Rectal smooth muscle tissue (tissue), 1 donor: ENCODE measurements around the gene GANC.
"Not testable (repeated sequence)": the region's sequence is repeated elsewhere in the genome, so short reads cannot be mapped to it uniquely, and the experiment has no call there.

Source experiments
- H3K27ac ChIP-seq: one replicate; pipeline ENCODE4 v1.7.0; 2013; ENCODE audit warnings: low read depth, low read length, inconsistent platforms
- H3K27me3 ChIP-seq: one replicate; pipeline ENCODE4 v1.7.0; 2013; ENCODE audit warnings: low read length; ENCODE audit not compliant: control insufficient read depth, insufficient read depth
- H3K36me3 ChIP-seq: one replicate; pipeline ENCODE4 v1.7.0; 2013; ENCODE audit warnings: low read length; ENCODE audit not compliant: control insufficient read depth, insufficient read depth
- H3K4me1 ChIP-seq: one replicate; pipeline ENCODE4 v1.7.0; 2013; ENCODE audit warnings: low read length; ENCODE audit not compliant: control insufficient read depth, insufficient read depth
- H3K4me3 ChIP-seq: one replicate; pipeline ENCODE4 v1.7.0; 2013; ENCODE audit warnings: low read length
- H3K9ac ChIP-seq: one replicate; pipeline ENCODE4 v1.7.0; 2013; ENCODE audit warnings: low read length

GANC gene, protein sequence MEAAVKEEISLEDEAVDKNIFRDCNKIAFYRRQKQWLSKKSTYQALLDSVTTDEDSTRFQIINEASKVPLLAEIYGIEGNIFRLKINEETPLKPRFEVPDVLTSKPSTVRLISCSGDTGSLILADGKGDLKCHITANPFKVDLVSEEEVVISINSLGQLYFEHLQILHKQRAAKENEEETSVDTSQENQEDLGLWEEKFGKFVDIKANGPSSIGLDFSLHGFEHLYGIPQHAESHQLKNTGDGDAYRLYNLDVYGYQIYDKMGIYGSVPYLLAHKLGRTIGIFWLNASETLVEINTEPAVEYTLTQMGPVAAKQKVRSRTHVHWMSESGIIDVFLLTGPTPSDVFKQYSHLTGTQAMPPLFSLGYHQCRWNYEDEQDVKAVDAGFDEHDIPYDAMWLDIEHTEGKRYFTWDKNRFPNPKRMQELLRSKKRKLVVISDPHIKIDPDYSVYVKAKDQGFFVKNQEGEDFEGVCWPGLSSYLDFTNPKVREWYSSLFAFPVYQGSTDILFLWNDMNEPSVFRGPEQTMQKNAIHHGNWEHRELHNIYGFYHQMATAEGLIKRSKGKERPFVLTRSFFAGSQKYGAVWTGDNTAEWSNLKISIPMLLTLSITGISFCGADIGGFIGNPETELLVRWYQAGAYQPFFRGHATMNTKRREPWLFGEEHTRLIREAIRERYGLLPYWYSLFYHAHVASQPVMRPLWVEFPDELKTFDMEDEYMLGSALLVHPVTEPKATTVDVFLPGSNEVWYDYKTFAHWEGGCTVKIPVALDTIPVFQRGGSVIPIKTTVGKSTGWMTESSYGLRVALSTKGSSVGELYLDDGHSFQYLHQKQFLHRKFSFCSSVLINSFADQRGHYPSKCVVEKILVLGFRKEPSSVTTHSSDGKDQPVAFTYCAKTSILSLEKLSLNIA (N-terminal part only)

DNA sequence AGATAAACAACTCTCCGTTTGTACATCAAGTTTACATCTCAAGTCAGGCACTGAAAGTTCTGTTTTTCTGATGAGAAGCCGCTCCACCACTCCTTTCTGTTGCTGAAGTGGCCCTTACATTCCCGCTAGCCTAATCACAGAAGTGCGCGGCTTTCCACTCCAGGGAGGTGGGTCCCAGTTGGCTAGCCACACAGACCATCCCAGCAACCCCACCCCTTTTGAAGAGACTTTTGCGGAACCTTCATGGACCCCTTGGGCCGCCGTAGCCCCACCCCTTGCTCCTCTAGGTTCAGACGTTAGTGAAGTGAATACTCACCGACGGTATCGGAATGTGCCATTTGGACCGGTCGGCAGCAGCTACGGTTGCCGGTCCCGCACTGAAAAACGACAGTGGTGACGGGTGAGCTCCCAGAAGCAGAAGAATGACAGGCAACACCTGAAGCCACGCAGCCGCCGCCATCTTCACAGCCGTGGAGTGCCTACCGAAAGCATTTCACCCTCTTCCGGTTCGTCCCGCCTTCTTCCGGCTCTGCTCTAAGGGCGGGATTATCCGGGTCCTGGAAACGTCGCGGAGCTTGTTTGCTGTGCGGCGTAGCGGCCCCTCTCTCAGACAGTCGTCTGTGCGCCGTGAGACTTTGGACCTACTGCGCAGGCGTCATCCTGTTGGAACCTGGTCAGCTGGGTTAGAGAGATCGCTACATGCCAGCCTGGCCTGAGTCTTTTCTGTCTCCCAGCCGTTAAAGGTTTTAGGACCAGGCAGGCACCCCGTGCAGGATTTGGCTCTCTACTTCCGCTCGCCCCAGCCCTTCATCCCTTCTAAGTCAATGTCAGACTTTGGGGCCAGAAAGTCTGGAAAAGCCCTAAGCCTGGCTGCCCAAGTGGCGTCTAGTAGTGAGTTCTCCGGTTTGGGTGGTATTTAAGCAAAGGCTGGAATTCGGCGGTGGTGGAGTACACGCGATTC, at the start of gene GANC, which contains the start of gene TMEM87A:
GANC (plus strand) TSS at position 263 of the 961 bp plus-strand sequence. CDS start 1,281 bp downstream, outside the sequence.
TMEM87A (minus strand) TSS at position 495 of the 961 bp plus-strand sequence; CDS start at position 460, 35 bp downstream.
- Histone ChIP-seq H3K9ac (peak within 1 kb of the TSS; percentile 98), H3K36me3 (no peaks in the 10 kb centered on the region), H3K4me3 (peak within 1 kb of the TSS; percentile 100), H3K27ac (peak within 1 kb of the TSS; percentile 97), H3K4me1 (peaks cover 18% of the 10 kb centered on the region), H3K27me3 (no peaks in the 10 kb centered on the region)

DNA sequence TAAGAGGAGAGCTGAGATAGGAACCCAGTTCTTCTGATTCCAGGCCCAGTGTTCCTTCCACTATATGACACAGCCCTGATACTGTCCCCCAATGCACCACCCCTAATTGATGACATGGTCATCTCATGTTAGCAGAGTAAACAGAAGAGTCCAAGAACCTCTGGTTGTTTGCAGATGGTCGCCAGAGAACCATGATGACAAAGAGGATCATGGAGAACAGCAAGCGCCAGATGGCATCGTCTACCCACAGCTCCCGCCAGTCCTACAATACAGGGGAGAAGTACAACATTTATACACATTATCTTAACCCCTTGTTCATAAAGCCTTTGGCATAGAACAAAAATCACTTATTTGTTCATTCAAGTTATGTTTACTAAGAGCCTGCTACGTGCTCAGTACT, 46.4 kb upstream of the GANC start:
- H3K36me3 ChIP-seq, result peaks cover 18% of the 10 kb centered on the region
- no peak overlapping the region for H3K9ac ChIP-seq
- H3K27ac ChIP-seq, result no peak overlapping the region
- H3K4me3 ChIP-seq, result no peak overlapping the region
- H3K4me1 ChIP-seq, result no peaks in the 10 kb centered on the region
- no peaks in the 10 kb centered on the region for H3K27me3 ChIP-seq

DNA sequence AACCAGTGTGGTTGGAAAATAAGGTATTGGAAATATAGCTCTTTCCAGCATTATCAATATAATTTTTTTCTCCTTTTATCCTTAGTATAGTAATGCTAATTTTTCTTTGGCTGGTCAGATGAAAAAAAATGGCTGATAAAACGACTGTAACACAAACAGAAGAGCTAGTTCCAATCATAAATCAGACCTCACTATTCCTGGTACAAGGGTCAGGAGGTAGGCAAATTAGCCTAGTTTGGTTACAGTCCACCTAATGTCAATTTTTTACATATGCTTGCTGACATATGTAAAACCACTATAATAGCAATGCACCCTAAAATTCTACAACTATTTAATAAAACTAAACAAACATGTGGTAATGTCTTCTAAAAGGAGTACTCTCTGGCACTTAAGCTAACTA, 45.0 kb upstream of the GANC start:
- Histone ChIP-seq H3K9ac (no peak overlapping the region), H3K4me3 (no peak overlapping the region), H3K36me3 (peaks cover 18% of the 10 kb centered on the region), H3K27ac (no peak overlapping the region), H3K27me3 (no peaks in the 10 kb centered on the region), H3K4me1 (no peaks in the 10 kb centered on the region)

DNA sequence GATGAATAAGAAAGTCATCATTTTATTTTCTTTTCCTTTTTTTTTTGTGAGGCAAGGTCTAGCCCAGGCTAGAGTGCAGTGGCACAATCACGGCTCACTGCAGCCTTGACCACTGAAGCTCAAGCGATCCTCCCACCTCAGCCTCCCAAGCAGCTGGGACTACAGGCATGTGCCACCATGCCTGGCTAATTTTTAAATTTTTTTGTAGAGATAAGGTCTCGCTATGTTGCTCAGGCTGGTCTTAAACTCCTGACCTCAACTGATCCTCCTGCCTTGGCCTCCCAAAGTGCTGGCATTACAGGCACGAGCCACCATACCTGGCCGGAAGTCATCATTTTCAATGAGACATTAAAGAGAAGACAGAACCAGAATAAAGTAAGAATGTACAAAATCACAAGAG, 44.0 kb upstream of the GANC start:
- not testable (repeated sequence) for H3K4me3 ChIP-seq, H3K27me3 ChIP-seq, H3K27ac ChIP-seq, H3K9ac ChIP-seq, H3K4me1 ChIP-seq
- H3K36me3 ChIP-seq, result peaks cover 18% of the 10 kb centered on the region

DNA sequence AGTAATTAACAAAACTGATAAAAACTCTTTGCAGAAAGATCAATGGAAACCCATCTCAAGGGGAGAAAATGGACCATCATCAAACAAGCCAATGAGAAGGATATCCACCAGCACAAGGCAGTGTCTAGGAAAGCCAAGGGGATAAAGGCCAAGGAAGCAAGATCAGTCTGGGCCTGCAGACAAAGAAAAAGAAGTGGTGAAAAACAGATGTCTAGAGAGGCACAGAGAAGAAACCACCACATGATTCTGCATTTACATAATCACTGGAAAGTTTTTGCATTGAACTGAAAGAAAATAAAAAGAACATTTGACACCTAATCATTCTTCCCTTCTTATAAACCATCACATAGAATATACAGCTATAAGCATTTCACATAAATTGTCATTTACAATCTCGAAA, 41.9 kb upstream of the GANC start:
- Histone ChIP-seq H3K27me3 (no peaks in the 10 kb centered on the region), H3K4me3 (no peak overlapping the region), H3K9ac (no peak overlapping the region), H3K4me1 (no peaks in the 10 kb centered on the region), H3K36me3 (peaks cover 17% of the 10 kb centered on the region), H3K27ac (no peak overlapping the region)

DNA sequence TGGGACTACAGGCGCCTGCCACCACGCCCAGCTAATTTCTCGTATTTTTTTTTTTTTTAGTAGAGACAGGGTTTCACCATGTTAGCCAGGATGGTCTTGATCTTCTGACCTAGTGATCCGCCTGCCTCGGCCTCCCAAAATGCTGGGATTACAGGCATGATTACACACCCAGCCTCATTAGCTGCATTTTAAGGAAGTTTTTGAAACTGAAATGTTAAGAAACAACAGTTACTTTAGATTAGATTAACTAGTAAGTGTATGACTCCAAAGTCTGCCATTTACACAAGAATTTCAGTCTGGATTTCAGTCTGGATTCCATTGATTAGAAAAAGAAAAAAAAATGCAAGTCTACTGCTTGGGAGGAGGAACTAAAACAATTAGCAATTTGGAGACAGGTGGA, 40.4 kb upstream of the GANC start:
- no peaks in the 10 kb centered on the region for H3K4me1 ChIP-seq
- no peak overlapping the region for H3K4me3 ChIP-seq
- no peaks in the 10 kb centered on the region for H3K27me3 ChIP-seq
- H3K27ac ChIP-seq, result no peak overlapping the region
- no peak overlapping the region for H3K9ac ChIP-seq
- peaks cover 16% of the 10 kb centered on the region for H3K36me3 ChIP-seq

GRCh38 chr15:42233107-42233506, 39.9 kb upstream of the GANC start:
- Histone ChIP-seq H3K4me3 (no peak overlapping the region), H3K4me1 (no peaks in the 10 kb centered on the region), H3K36me3 (peaks cover 16% of the 10 kb centered on the region), H3K27ac (no peak overlapping the region), H3K27me3 (no peaks in the 10 kb centered on the region), H3K9ac (no peak overlapping the region)

DNA sequence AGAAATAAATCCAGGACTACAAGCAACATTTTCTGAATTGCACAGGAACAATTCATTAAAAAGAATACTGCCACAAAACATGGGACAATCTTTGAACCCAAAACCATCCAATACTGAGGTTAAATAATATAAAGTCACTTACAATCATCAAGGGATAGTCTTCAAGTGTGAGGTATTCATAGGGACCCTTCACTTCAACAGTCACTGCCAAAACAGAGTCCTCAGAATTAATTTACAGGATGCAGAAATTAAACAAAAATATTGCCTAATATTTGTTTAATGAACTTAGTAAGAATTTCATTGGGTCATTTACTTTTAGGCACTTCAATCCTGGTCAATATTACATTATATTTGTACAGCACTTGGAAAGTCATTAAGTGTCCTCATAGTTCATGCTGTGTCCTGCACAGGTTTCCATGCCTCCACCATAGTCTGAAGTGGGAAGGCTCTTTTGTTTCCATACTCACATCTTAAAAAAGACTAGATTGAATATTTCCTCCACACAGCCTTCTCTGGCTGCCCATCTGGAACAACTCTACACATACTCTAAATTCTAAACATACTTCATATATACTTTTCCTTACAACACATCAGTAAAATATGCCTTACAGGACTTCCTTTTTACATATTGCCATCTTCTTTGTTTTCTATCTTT, 33.3 kb upstream of the GANC start:
- Histone ChIP-seq H3K27me3 (no peaks in the 10 kb centered on the region), H3K4me1 (no peaks in the 10 kb centered on the region), H3K36me3 (peaks cover 15% of the 10 kb centered on the region), H3K4me3 (no peak overlapping the region), H3K9ac (no peak overlapping the region), H3K27ac (no peak overlapping the region)

DNA sequence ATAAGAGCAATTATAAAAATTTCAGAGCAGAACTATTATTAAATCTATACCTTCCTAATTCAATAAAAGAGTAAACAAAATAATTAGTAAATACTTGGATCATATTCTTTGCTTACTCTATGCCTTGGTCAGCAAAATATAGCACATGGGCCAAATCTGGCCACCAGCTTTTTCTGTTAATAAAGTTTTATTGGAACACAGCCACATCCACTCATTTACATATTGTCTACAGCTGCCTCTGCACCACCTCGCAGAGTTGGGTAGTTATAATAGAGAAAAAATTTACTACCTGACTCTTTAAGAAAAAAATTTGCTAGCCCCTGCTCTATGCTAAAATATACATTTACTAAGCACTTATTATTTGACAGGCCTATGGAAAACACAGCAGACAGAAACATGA, 32.2 kb upstream of the GANC start:
- H3K27ac ChIP-seq, result no peak overlapping the region
- no peak overlapping the region for H3K4me3 ChIP-seq
- H3K36me3 ChIP-seq, result peaks cover 11% of the 10 kb centered on the region
- no peaks in the 10 kb centered on the region for H3K27me3 ChIP-seq
- no peaks in the 10 kb centered on the region for H3K4me1 ChIP-seq
- H3K9ac ChIP-seq, result no peak overlapping the region

DNA sequence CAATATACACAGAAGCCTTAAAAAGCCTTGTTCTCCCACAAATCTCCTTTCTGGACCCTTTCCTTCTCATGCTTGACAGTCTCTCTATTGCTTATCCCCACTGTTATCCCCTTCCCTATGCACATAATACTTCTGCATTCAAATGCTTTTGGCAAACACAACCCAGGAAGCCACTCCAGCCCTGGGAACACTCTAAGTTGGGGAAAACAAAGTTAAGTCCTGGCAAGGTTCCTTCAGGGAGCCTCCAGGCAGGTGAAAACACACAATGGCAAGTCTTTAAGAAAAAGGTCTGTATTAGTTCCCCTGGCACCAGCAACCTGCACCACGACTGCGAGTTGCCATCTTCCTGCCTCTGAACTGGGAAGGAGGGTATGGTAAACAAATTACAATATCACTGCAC, 19.7 kb upstream of the GANC start:
- no peak overlapping the region for H3K9ac ChIP-seq
- no peak overlapping the region for H3K27ac ChIP-seq
- no peaks in the 10 kb centered on the region for H3K4me1 ChIP-seq
- H3K36me3 ChIP-seq, result peaks cover 14% of the 10 kb centered on the region
- no peaks in the 10 kb centered on the region for H3K27me3 ChIP-seq
- H3K4me3 ChIP-seq, result no peak overlapping the region

DNA sequence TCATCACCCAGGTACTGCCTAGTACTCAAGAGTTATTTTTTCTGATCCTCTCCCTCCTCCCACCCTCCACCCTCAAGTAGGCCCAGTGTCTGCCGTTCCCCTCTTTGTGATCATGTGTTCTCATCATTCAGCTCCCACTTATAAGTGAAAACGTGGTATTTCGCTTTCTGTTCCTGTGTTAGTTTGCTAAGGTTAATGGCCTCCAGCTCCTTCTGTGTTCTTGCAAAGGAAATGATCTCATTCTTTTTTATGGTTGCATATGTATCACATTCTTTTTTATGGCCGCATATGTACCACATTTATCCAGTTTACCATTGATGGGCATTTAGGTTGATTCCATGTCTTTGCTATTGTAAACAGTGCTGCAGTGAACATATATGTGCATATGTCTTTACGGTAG, 8.2 kb upstream of the GANC start:
- no peaks in the 10 kb centered on the region for H3K27me3 ChIP-seq
- no peaks in the 10 kb centered on the region for H3K4me1 ChIP-seq
- H3K27ac ChIP-seq, result no peak overlapping the region
- H3K4me3 ChIP-seq, result no peak overlapping the region
- H3K36me3 ChIP-seq, result peaks cover 35% of the 10 kb centered on the region
- H3K9ac ChIP-seq, result no peak overlapping the region
